HepG2 (cell line): ENCODE data around the gene ZMYND10. TPM values are rescaled to one million over a fixed set of nuclear protein-coding genes. Genes with fewer than 3 reads are reported as not detected.

Experiments
- BRD4 ChIP-seq: sonication (generic); formaldehyde crosslinking; IDR thresholded peaks from 2 replicates; pipeline ENCODE4 v1.4.0; 2020; ENCODE audit warnings: missing genetic modification reagents
- CREM ChIP-seq, 2 experiments: sonication (generic) in 1 of 2; formaldehyde crosslinking in 1 of 2; IDR thresholded peaks; 2 replicates each; pipeline versions ENCODE4 v1.4.0 to v1.6.1; 2016 to 2020; ENCODE audit warnings: antibody characterized with exemption in 1 of 2, mild to moderate bottlenecking in 1 of 2, missing genetic modification reagents in 1 of 2
- FOSL2 ChIP-seq: sonication (generic); formaldehyde crosslinking; IDR thresholded peaks from 2 replicates; pipeline ENCODE4 v1.4.0; 2020; ENCODE audit warnings: missing genetic modification reagents
- GTF3A ChIP-seq: sonication (generic); formaldehyde crosslinking; conservative IDR thresholded peaks from 2 replicates; pipeline ENCODE4 v1.4.0; 2020; ENCODE audit warnings: mild to moderate bottlenecking, missing genetic modification reagents
- HOXA5 ChIP-seq: sonication (generic); formaldehyde crosslinking; IDR thresholded peaks from 2 replicates; pipeline ENCODE4 v1.4.0; 2020; ENCODE audit warnings: missing genetic modification reagents
- MAFG ChIP-seq: sonication (generic); formaldehyde crosslinking; IDR thresholded peaks from 2 replicates; pipeline ENCODE4 v1.5.1; 2020; ENCODE audit warnings: mild to moderate bottlenecking, missing genetic modification reagents
- MTA3 ChIP-seq: sonication (generic); formaldehyde crosslinking; IDR thresholded peaks from 2 replicates; pipeline ENCODE4 v1.4.0; 2020; ENCODE audit warnings: missing genetic modification reagents
- NR2F2 ChIP-seq: IDR thresholded peaks from 2 replicates; pipeline ENCODE4 v1.6.1; 2012; ENCODE audit warnings: low read depth, inconsistent platforms, borderline replicate concordance
- PAWR ChIP-seq: sonication (generic); formaldehyde crosslinking; IDR thresholded peaks from 2 replicates; pipeline ENCODE4 v1.4.0; 2020; ENCODE audit warnings: missing genetic modification reagents, mild to moderate bottlenecking, borderline replicate concordance
- RBFOX2 ChIP-seq: fragments of 200-400 bp; formaldehyde crosslinking; IDR thresholded peaks from 2 replicates; pipeline ENCODE4 v1.6.1; 2017; ENCODE audit warnings: low read depth, mild to moderate bottlenecking, low read length
- REPIN1 ChIP-seq: sonication (generic); formaldehyde crosslinking; IDR thresholded peaks from 2 replicates; pipeline ENCODE4 v1.8.0; 2022; ENCODE audit warnings: missing genetic modification reagents, low read depth, mild to moderate bottlenecking, borderline replicate concordance
- SMAD1 ChIP-seq: sonication (generic); formaldehyde crosslinking; IDR thresholded peaks from 2 replicates; pipeline ENCODE4 v1.4.0; 2020; ENCODE audit warnings: missing genetic modification reagents, low read depth, mild to moderate bottlenecking, borderline replicate concordance
- TERF1 ChIP-seq: sonication (generic); formaldehyde crosslinking; IDR thresholded peaks from 2 replicates; pipeline ENCODE4 v1.8.0; 2022; ENCODE audit warnings: mild to moderate bottlenecking, missing genetic modification reagents, moderate library complexity
- TP53 ChIP-seq: sonication (generic); formaldehyde crosslinking; conservative IDR thresholded peaks from 2 replicates; pipeline ENCODE4 v1.4.0; 2020; ENCODE audit warnings: missing genetic modification reagents
- ZBTB7B ChIP-seq: sonication (generic); formaldehyde crosslinking; IDR thresholded peaks from 2 replicates; pipeline ENCODE4 v1.4.0; 2020; ENCODE audit warnings: missing genetic modification reagents
- ZFP62 ChIP-seq: sonication (generic); formaldehyde crosslinking; IDR thresholded peaks from 2 replicates; pipeline ENCODE4 v1.4.0; 2020; ENCODE audit warnings: missing genetic modification reagents
- ZNF101 ChIP-seq: sonication (generic); formaldehyde crosslinking; IDR thresholded peaks from 2 replicates; pipeline ENCODE4 v1.4.0; 2020; ENCODE audit warnings: mild to moderate bottlenecking, low read depth, missing genetic modification reagents, borderline replicate concordance
- ZNF33B ChIP-seq: sonication (generic); formaldehyde crosslinking; IDR thresholded peaks from 2 replicates; pipeline ENCODE4 v1.5.1; 2020; ENCODE audit warnings: mild to moderate bottlenecking, missing genetic modification reagents
- ZNF468 ChIP-seq: sonication (generic); formaldehyde crosslinking; IDR thresholded peaks from 2 replicates; pipeline ENCODE4 v1.8.0; 2022; ENCODE audit warnings: mild to moderate bottlenecking, moderate library complexity, missing genetic modification reagents
- ZNF547 ChIP-seq: sonication (generic); formaldehyde crosslinking; IDR thresholded peaks from 2 replicates; pipeline ENCODE4 v1.5.1; 2020; ENCODE audit warnings: mild to moderate bottlenecking, missing genetic modification reagents
- ZNF788 ChIP-seq: sonication (generic); formaldehyde crosslinking; IDR thresholded peaks from 2 replicates; pipeline ENCODE4 v1.5.0; 2020; ENCODE audit warnings: mild to moderate bottlenecking, missing genetic modification reagents, borderline replicate concordance
- polyA plus RNA-seq, 8 experiments: library from polyadenylated mRNA; depleted of rRNA in 3 of 8; stranded (reverse) in 7 of 8; unstranded in 1 of 8; fragments of >200 nt; fragmentation: Illumina TruSeq in 4 of 8; extraction: Trizol in 4 of 8; gene quantifications; 2 replicates each; pipeline versions ENCODE4 v1.2.1 to v1.2.3, GENCODE V29; 2011 to 2016; ENCODE audit warnings: low read depth in 4 of 8, missing spikeins in 1 of 8, mixed read lengths in 1 of 8; ENCODE audit not compliant: insufficient read depth in 1 of 8
- total RNA-seq, 5 experiments: library from RNA; depleted of rRNA; stranded (reverse); fragments of >200 nt; fragmentation: Illumina TruSeq; extraction: Trizol; gene quantifications; 2 replicates each; pipeline ENCODE4 v1.2.3, GENCODE V29; 2016; ENCODE audit warnings: low read depth in 1 of 5
- TF ChIP-seq, protein P1 (sequence below): IDR thresholded peaks from 2 replicates; pipeline ENCODE4 v1.6.1; 2016; ENCODE audit warnings: low read depth, missing genetic modification reagents, missing compliant biosample characterization
- TF ChIP-seq, protein P2 (sequence below): sonication (generic); formaldehyde crosslinking; IDR thresholded peaks from 2 replicates; pipeline ENCODE4 v1.4.0; 2020; ENCODE audit warnings: mild to moderate bottlenecking, missing genetic modification reagents

Gene ZMYND10
- total and polyA plus RNA-seq, 2 of the 13 experiments (the other 11 are each of a cell fraction or from before 2014, with no cell fraction given), result 0.60 to 0.74 TPM

GRCh38 chr3:50302095-50303012 lies 43.2 kb downstream of the ZMYND10 start (continued):
- TF ChIP-seq, protein P1, sequence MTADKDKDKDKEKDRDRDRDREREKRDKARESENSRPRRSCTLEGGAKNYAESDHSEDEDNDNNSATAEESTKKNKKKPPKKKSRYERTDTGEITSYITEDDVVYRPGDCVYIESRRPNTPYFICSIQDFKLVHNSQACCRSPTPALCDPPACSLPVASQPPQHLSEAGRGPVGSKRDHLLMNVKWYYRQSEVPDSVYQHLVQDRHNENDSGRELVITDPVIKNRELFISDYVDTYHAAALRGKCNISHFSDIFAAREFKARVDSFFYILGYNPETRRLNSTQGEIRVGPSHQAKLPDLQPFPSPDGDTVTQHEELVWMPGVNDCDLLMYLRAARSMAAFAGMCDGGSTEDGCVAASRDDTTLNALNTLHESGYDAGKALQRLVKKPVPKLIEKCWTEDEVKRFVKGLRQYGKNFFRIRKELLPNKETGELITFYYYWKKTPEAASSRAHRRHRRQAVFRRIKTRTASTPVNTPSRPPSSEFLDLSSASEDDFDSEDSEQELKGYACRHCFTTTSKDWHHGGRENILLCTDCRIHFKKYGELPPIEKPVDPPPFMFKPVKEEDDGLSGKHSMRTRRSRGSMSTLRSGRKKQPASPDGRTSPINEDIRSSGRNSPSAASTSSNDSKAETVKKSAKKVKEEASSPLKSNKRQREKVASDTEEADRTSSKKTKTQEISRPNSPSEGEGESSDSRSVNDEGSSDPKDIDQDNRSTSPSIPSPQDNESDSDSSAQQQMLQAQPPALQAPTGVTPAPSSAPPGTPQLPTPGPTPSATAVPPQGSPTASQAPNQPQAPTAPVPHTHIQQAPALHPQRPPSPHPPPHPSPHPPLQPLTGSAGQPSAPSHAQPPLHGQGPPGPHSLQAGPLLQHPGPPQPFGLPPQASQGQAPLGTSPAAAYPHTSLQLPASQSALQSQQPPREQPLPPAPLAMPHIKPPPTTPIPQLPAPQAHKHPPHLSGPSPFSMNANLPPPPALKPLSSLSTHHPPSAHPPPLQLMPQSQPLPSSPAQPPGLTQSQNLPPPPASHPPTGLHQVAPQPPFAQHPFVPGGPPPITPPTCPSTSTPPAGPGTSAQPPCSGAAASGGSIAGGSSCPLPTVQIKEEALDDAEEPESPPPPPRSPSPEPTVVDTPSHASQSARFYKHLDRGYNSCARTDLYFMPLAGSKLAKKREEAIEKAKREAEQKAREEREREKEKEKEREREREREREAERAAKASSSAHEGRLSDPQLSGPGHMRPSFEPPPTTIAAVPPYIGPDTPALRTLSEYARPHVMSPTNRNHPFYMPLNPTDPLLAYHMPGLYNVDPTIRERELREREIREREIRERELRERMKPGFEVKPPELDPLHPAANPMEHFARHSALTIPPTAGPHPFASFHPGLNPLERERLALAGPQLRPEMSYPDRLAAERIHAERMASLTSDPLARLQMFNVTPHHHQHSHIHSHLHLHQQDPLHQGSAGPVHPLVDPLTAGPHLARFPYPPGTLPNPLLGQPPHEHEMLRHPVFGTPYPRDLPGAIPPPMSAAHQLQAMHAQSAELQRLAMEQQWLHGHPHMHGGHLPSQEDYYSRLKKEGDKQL, result no peak
- TF ChIP-seq TERF1 (CRISPR knock-in tag) (no peak), RBFOX2 (peak; percentile 78), CREM (IDR thresholded peaks at IDR 0.05) (no peak), CREM (CRISPR knock-in tag; IDR thresholded peaks at IDR 0.05) (no peak), BRD4 (CRISPR knock-in tag) (0 out of 2 replicates have a peak, but pooled peaks have one; percentile 26), MAFG (no peak), TP53 (CRISPR knock-in tag) (no peak), ZNF101 (CRISPR knock-in tag) (no peak), ZNF468 (0 out of 2 replicates have a peak, but pooled peaks have one; percentile 54), SMAD1 (CRISPR knock-in tag) (peak; percentile 62; the same call in 1 of the 2 replicates), REPIN1 (CRISPR knock-in tag) (no peak), ZNF788 (no peak), ZFP62 (CRISPR knock-in tag) (no peak), NR2F2 (no peak), FOSL2 (CRISPR knock-in tag) (no peak), GTF3A (no peak), ZNF547 (CRISPR knock-in tag) (0 out of 2 replicates have a peak, but pooled peaks have one; percentile 2), PAWR (CRISPR knock-in tag) (0 out of 2 replicates have a peak, but pooled peaks have one; percentile 78), MTA3 (CRISPR knock-in tag) (no peak), HOXA5 (no peak), ZNF33B (CRISPR knock-in tag) (no peak), ZBTB7B (CRISPR knock-in tag) (no peak; the same call in 1 of the 2 replicates)
- TF ChIP-seq, protein P2, sequence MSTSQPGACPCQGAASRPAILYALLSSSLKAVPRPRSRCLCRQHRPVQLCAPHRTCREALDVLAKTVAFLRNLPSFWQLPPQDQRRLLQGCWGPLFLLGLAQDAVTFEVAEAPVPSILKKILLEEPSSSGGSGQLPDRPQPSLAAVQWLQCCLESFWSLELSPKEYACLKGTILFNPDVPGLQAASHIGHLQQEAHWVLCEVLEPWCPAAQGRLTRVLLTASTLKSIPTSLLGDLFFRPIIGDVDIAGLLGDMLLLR (CRISPR knock-in tag), result no peak
